ENCODE measurements around the gene CAMTA1. TPM values are rescaled to one million over a fixed set of nuclear protein-coding genes. Genes with fewer than 3 reads are reported as not detected.

Gene CAMTA1
- polyA plus RNA-seq, 5 donors: 41.0 to 56.5 (median 48.5) TPM

GRCh38 chr1:7427605-7428300 is 642.5 kb downstream of the CAMTA1 start:
- no peak for DNase-seq

GRCh38 chr1:7429290-7429689 is 644.0 kb downstream of the CAMTA1 start:
- no peak for DNase-seq

- no peak for DNase-seq
Observed at GRCh38 chr1:7430047-7430608, 644.9 kb downstream of the CAMTA1 start.

- DNase-seq: no peak
Observed at GRCh38 chr1:7430691-7431090, 645.4 kb downstream of the CAMTA1 start.

- no peak for DNase-seq
Observed at GRCh38 chr1:7432102-7432899, 647.0 kb downstream of the CAMTA1 start.

GRCh38 chr1:7432900-7433380 is 647.7 kb downstream of the CAMTA1 start:
- no peak for DNase-seq

- DNase-seq: no peak
Observed at GRCh38 chr1:7434566-7434965, 649.3 kb downstream of the CAMTA1 start.

GRCh38 chr1:7435276-7436055 is 650.2 kb downstream of the CAMTA1 start:
- no peak for DNase-seq

- no peak for DNase-seq
Observed at GRCh38 chr1:7436056-7437005, 651.1 kb downstream of the CAMTA1 start.

GRCh38 chr1:7437036-7437435 is 651.8 kb downstream of the CAMTA1 start:
- DNase-seq: no peak

GRCh38 chr1:7437608-7438395 is 652.5 kb downstream of the CAMTA1 start:
- no peak for DNase-seq

- DNase-seq: no peak
Observed at GRCh38 chr1:7438396-7438785, 653.1 kb downstream of the CAMTA1 start.

- DNase-seq: no peak
Observed at GRCh38 chr1:7438921-7439655, 653.8 kb downstream of the CAMTA1 start.

GRCh38 chr1:7440154-7440553 is 654.9 kb downstream of the CAMTA1 start:
- DNase-seq: no peak

GRCh38 chr1:7441143-7441841 is 656.0 kb downstream of the CAMTA1 start:
- no peak for DNase-seq

GRCh38 chr1:7442036-7442435 is 656.8 kb downstream of the CAMTA1 start:
- no peak for DNase-seq

- no peak for DNase-seq
Observed at GRCh38 chr1:7442918-7443317, 657.7 kb downstream of the CAMTA1 start.

GRCh38 chr1:7444363-7444762 is 659.1 kb downstream of the CAMTA1 start:
- no peak for DNase-seq

- DNase-seq: no peak
Observed at GRCh38 chr1:7447093-7447492, 661.8 kb downstream of the CAMTA1 start.
